ENCODE data around the gene OR4D2. TPM values are rescaled to one million over a fixed set of nuclear protein-coding genes. Genes with fewer than 3 reads are reported as not detected.

OR4D2 gene
- total RNA-seq, 1 donor from 2014 or later = not detected

GRCh38 chr17:58217766-58218165, 51.0 kb downstream of the OR4D2 start:
- H3K36me3 ChIP-seq (ENCODE audit: control insufficient read depth, insufficient read depth, low read length) = peaks cover 6% of the 10 kb centered on the region
- FAIRE-seq (no peak), DNase-seq (ENCODE audit: low read depth) (no peak)
- H3K4me3 ChIP-seq (ENCODE audit: low read depth, low read length) = no peak overlapping the region
- no peaks in the 10 kb centered on the region for H3K27me3 ChIP-seq (ENCODE audit: control insufficient read depth, insufficient read depth, low read length)
- no peak for TF ChIP-seq CTCF (IDR thresholded peaks at IDR 0.05; ENCODE audit: insufficient read depth, low read length, severe bottlenecking)

- peak; percentile 78 for DNase-seq (ENCODE audit: low read depth)
- no peak for FAIRE-seq
- Histone ChIP-seq H3K27me3 (ENCODE audit: control insufficient read depth, insufficient read depth, low read length) (no peaks in the 10 kb centered on the region), H3K4me3 (ENCODE audit: low read depth, low read length) (peak within 1 kb of the TSS; percentile 55), H3K36me3 (ENCODE audit: control insufficient read depth, insufficient read depth, low read length) (peaks cover 5% of the 10 kb centered on the region)
- TF ChIP-seq CTCF (IDR thresholded peaks at IDR 0.05; ENCODE audit: insufficient read depth, low read length, severe bottlenecking) = peak; percentile 74
These were observed 52.4 kb downstream of the OR4D2 start, which contains the start of gene MKS1 for GRCh38 chr17:58219007-58219788. TSS of gene MKS1 (minus strand) at chr17:58219255. CDS start at chr17:58219230, 25 bp downstream.

GRCh38 chr17:58219789-58220183, 53.0 kb downstream of the OR4D2 start:
- TF ChIP-seq CTCF (IDR thresholded peaks at IDR 0.05; ENCODE audit: insufficient read depth, low read length, severe bottlenecking) = no peak
- peak; percentile 37 for DNase-seq (ENCODE audit: low read depth)
- Histone ChIP-seq H3K27me3 (ENCODE audit: control insufficient read depth, insufficient read depth, low read length) (no peaks in the 10 kb centered on the region), H3K36me3 (ENCODE audit: control insufficient read depth, insufficient read depth, low read length) (peaks cover 3% of the 10 kb centered on the region), H3K4me3 (ENCODE audit: low read depth, low read length) (peak overlapping the region; percentile 55)
- FAIRE-seq = no peak

Other genes with a start within 250 kb of the OR4D2 start
- 3.4 and 6.9 TPM in 2 replicates for gene CUEDC1, start 211.6 kb upstream of the OR4D2 start, total RNA-seq
- 17.3 and 23.2 TPM in 2 replicates for gene VEZF1, start 178.7 kb upstream of the OR4D2 start, total RNA-seq
- gene SRSF1, start 159.7 kb upstream of the OR4D2 start, total RNA-seq = 239 and 392 TPM in 2 replicates
- 16.8 and 27.3 TPM in 2 replicates for gene DYNLL2, start 83.6 kb upstream of the OR4D2 start, total RNA-seq
- gene OR4D1, start 18.6 kb upstream of the OR4D2 start, total RNA-seq = not detected in 2 replicates
- gene EPX, start 25.7 kb downstream of the OR4D2 start, total RNA-seq = not detected in 2 replicates
- 8.8 and 11.1 TPM in 2 replicates for gene MKS1, start 52.3 kb downstream of the OR4D2 start, total RNA-seq
- not detected in 2 replicates for gene LPO, start 71.6 kb downstream of the OR4D2 start, total RNA-seq
- not detected in 2 replicates for gene MPO, start 114.0 kb downstream of the OR4D2 start, total RNA-seq
- gene TSPOAP1, start 161.8 kb downstream of the OR4D2 start, total RNA-seq = 0.26 and 0.53 TPM in 2 replicates
- gene SUPT4H1, start 185.2 kb downstream of the OR4D2 start, total RNA-seq = 43.1 and 52.1 TPM in 2 replicates

Measured in bronchial epithelial cell (primary cell).